ENCODE results near the gene TSSK1B. TPM values are rescaled to one million over a fixed set of nuclear protein-coding genes. Genes with fewer than 3 reads are reported as not detected.

Gene TSSK1B
- total RNA-seq, 1 experiment from 2014 or later = not detected

DNA sequence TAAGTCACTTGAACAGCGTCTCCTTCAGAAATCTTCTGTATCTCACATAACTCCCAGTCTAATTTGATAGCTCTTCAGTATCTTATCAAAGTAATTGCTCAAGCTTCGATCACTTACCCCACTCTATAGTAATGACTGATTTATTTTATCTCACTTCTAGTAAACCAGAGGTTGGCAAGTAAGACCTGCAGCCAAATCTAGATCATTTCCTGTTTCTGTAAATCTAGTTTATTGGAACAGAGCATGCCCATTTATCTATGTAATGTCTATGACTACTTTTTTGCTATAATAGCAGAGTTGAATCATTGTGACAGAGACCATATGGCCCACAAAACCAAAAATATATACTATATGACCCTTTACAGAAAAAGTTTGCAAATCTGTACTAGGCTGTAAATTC is 40.1 kb downstream of the TSSK1B start:
- Histone ChIP-seq H3K4me3 (replicated peaks in 1 of 2; ENCODE audit: low read depth in 1 of 2, low read length in 2 of 2) (no peak overlapping the region), H3K9me2 (ENCODE audit: insufficient read depth) (no peaks in the 10 kb centered on the region), H3K9me3 (ENCODE audit: control insufficient read depth in 1 of 2, insufficient read depth in 1 of 2, low read depth in 1 of 2, low read length in 2 of 2) (no peaks in the 10 kb centered on the region), H3K4me1 (ENCODE audit: control insufficient read depth in 1 of 2, insufficient read depth in 2 of 2, low read length in 2 of 2) (no peaks in the 10 kb centered on the region), H4K20me1 (ENCODE audit: insufficient read depth) (no peaks in the 10 kb centered on the region), H3K27me3 (ENCODE audit: insufficient read depth, low read length) (no peaks in the 10 kb centered on the region), H3K4me2 (ENCODE audit: low read length) (no peak overlapping the region), H2AFZ (ENCODE audit: low read depth, low read length, poor library complexity, severe bottlenecking) (no peak overlapping the region), H3K9ac (ENCODE audit: low read length) (no peak overlapping the region), H3K79me2 (ENCODE audit: insufficient read depth, low read length) (no peaks in the 10 kb centered on the region), H3K27ac (ENCODE audit: low read depth, low read length) (no peak overlapping the region), H3K36me3 (ENCODE audit: control insufficient read depth in 1 of 2, insufficient read depth in 2 of 2, low read length in 2 of 2) (no peaks in the 10 kb centered on the region)
- no peak for DNase-seq (ENCODE audit: low read depth, low spot score)
- no peak for ATAC-seq
- POLR2A ChIA-PET = no interaction called here
- CTCF ChIA-PET = no interaction called here
- RAD21 ChIA-PET (ENCODE audit: low non-redundant PET in 1 of 2, low total read pairs in 2 of 2, uncharacterized antibody in 2 of 2, unreplicated experiment in 2 of 2) = no interaction called here
- TF ChIP-seq CEBPB (IDR thresholded peaks at IDR 0.05; ENCODE audit: low read depth) = no peak
- TF ChIP-seq ZFX (IDR thresholded peaks at IDR 0.05) = no peak
- TF ChIP-seq YY1 (IDR thresholded peaks at IDR 0.05; ENCODE audit: extremely low read depth, insufficient replicate concordance, low read depth, low read length) = no peak
- TF ChIP-seq, protein P1, sequence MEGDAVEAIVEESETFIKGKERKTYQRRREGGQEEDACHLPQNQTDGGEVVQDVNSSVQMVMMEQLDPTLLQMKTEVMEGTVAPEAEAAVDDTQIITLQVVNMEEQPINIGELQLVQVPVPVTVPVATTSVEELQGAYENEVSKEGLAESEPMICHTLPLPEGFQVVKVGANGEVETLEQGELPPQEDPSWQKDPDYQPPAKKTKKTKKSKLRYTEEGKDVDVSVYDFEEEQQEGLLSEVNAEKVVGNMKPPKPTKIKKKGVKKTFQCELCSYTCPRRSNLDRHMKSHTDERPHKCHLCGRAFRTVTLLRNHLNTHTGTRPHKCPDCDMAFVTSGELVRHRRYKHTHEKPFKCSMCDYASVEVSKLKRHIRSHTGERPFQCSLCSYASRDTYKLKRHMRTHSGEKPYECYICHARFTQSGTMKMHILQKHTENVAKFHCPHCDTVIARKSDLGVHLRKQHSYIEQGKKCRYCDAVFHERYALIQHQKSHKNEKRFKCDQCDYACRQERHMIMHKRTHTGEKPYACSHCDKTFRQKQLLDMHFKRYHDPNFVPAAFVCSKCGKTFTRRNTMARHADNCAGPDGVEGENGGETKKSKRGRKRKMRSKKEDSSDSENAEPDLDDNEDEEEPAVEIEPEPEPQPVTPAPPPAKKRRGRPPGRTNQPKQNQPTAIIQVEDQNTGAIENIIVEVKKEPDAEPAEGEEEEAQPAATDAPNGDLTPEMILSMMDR (IDR thresholded peaks at IDR 0.05 in 2 of 3, conservative IDR thresholded peaks at IDR 0.05 in 1 of 3; ENCODE audit: borderline replicate concordance in 1 of 3, insufficient read depth in 1 of 3, low read depth in 2 of 3, low read length in 2 of 3) = no peak
- no peak for TF ChIP-seq EZH2phosphoT487 (IDR thresholded peaks at IDR 0.05; ENCODE audit: borderline replicate concordance)
- no peak for TF ChIP-seq FOSL1 (IDR thresholded peaks at IDR 0.05; ENCODE audit: low read depth)
- TF ChIP-seq, protein P2, sequence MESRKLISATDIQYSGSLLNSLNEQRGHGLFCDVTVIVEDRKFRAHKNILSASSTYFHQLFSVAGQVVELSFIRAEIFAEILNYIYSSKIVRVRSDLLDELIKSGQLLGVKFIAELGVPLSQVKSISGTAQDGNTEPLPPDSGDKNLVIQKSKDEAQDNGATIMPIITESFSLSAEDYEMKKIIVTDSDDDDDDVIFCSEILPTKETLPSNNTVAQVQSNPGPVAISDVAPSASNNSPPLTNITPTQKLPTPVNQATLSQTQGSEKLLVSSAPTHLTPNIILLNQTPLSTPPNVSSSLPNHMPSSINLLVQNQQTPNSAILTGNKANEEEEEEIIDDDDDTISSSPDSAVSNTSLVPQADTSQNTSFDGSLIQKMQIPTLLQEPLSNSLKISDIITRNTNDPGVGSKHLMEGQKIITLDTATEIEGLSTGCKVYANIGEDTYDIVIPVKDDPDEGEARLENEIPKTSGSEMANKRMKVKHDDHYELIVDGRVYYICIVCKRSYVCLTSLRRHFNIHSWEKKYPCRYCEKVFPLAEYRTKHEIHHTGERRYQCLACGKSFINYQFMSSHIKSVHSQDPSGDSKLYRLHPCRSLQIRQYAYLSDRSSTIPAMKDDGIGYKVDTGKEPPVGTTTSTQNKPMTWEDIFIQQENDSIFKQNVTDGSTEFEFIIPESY (IDR thresholded peaks at IDR 0.05; ENCODE audit: extremely low read depth, insufficient replicate concordance, low read length) = no peak
- no peak for TF ChIP-seq SRF (IDR thresholded peaks at IDR 0.05; ENCODE audit: low read depth)
- TF ChIP-seq, protein P3, sequence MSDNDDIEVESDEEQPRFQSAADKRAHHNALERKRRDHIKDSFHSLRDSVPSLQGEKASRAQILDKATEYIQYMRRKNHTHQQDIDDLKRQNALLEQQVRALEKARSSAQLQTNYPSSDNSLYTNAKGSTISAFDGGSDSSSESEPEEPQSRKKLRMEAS (IDR thresholded peaks at IDR 0.05) = no peak
- no peak for TF ChIP-seq EGR1 (IDR thresholded peaks at IDR 0.05; ENCODE audit: low read depth)
- no peak for TF ChIP-seq ZNF274 (IDR thresholded peaks at IDR 0.05; ENCODE audit: low read depth, low read length)
- BruUV-seq (replicated peaks) = no TSS peak
- intact Hi-C loops (cut with micrococcal nuclease) = no loop called here

Data from HCT116 (cell line).